ENCODE measurements around the gene SHLD2. TPM values are rescaled to one million over a fixed set of nuclear protein-coding genes. Genes with fewer than 3 reads are reported as not detected.

SHLD2 gene
- total RNA-seq = 10 to 100 TPM; 22.5 to 33.2 (median 27.2) TPM
- long read RNA-seq, partial matches to known transcripts = 4 of 10 reads
- long read RNA-seq, other reads (novel, unspliced or antisense) = 4 of 10 reads

- ATAC-seq (peak; percentile 73 to 85 (median 74)), DNase-seq (peak; percentile 97 to 98 (median 98))
- Histone ChIP-seq H3K27me3 (no peaks in the 10 kb centered on the region), H3K4me3 (peak within 1 kb of the TSS; percentile 74 to 79 (median 77)), H3K27ac (peak within 1 kb of the TSS; percentile 84 to 95 (median 92)), H3K9me3 (no peaks in the 10 kb centered on the region), H3K4me1 (peaks cover 0 to 22% (median 0%) of the 10 kb centered on the region in 4 donors), H3K36me3 (peaks cover 0 to under 1% (median 0%) of the 10 kb centered on the region in 4 donors)
- intact Hi-C loops (cut with DNase I) = no loop called here
- peak; percentile 90 for TF ChIP-seq POLR2A (IDR thresholded peaks at IDR 0.05)
- no peak for TF ChIP-seq CTCF (IDR thresholded peaks at IDR 0.05)
- WGBS (ENCODE audit: insufficient coverage, low coverage, low lambda C conversion rate, missing lambda C conversion rate) = 0% methylated on average over 10 of the region's 111 CpGs
Observed at GRCh38 chr10:87094373-87095235, at the start of gene SHLD2, which contains the start of gene GLUD1. Gene SHLD2, plus strand, starts transcription at chr10:87095206. Its CDS starts 56,149 bp downstream, at chr10:87151355. Gene GLUD1, minus strand, starts transcription at chr10:87094843. Its CDS starts 74 bp downstream, at chr10:87094769.

GRCh38 chr10:87045434-87045938 is 49.5 kb upstream of the SHLD2 start:
- peaks cover 0 to 49% (median 16%) of the 10 kb centered on the region in 4 donors for H3K36me3 ChIP-seq
- TF ChIP-seq CTCF (IDR thresholded peaks at IDR 0.05) (no peak), POLR2A (IDR thresholded peaks at IDR 0.05) (no peak)
- intact Hi-C loops (cut with DNase I) = no loop called here
- no peaks in the 10 kb centered on the region for H3K9me3 ChIP-seq
- H3K27me3 ChIP-seq = no peaks in the 10 kb centered on the region
- ATAC-seq (no peak), DNase-seq (no peak)
- H3K4me3 ChIP-seq = no peak overlapping the region
- peaks cover 0 to 7% (median 0%) of the 10 kb centered on the region in 4 donors for H3K4me1 ChIP-seq
- WGBS (ENCODE audit: insufficient coverage, low coverage, low lambda C conversion rate, missing lambda C conversion rate) = 92% methylated on average over 4 of the region's 6 CpGs
- no peak overlapping the region for H3K27ac ChIP-seq

- Histone ChIP-seq H3K36me3 (peaks cover 8 to 98% (median 50%) of the 10 kb centered on the region in 4 donors), H3K4me3 (no peak overlapping the region), H3K27me3 (no peaks in the 10 kb centered on the region), H3K9me3 (no peaks in the 10 kb centered on the region), H3K4me1 (no peaks in the 10 kb centered on the region), H3K27ac (no peak overlapping the region)
- intact Hi-C loops (cut with DNase I) = no loop called here
- ATAC-seq = peak; percentile 78 to 90 (median 84)
- TF ChIP-seq CTCF (IDR thresholded peaks at IDR 0.05) (no peak), POLR2A (IDR thresholded peaks at IDR 0.05) (no peak)
- peak in 2 of 3 donors; percentile 59 for DNase-seq
- WGBS (ENCODE audit: insufficient coverage, low coverage, low lambda C conversion rate, missing lambda C conversion rate) = 31% methylated on average over 3 of the region's 3 CpGs
Observed at GRCh38 chr10:87053111-87053510, 41.9 kb upstream of the SHLD2 start.

- DNase-seq (no peak), ATAC-seq (no peak)
- Histone ChIP-seq H3K36me3 (peaks cover 8 to 98% (median 50%) of the 10 kb centered on the region in 4 donors), H3K4me1 (no peaks in the 10 kb centered on the region), H3K27me3 (no peaks in the 10 kb centered on the region), H3K27ac (no peak overlapping the region), H3K4me3 (no peak overlapping the region), H3K9me3 (no peaks in the 10 kb centered on the region)
- TF ChIP-seq CTCF (IDR thresholded peaks at IDR 0.05) = no peak
- TF ChIP-seq POLR2A (IDR thresholded peaks at IDR 0.05) = no peak
- intact Hi-C loops (cut with DNase I) = no loop called here
- 94% methylated on average over 6 of the region's 7 CpGs for WGBS (ENCODE audit: insufficient coverage, low coverage, low lambda C conversion rate, missing lambda C conversion rate)
Observed at GRCh38 chr10:87053577-87054181, 41.3 kb upstream of the SHLD2 start.
